Measurements from ENCODE around the gene ARAP3.

DNA sequence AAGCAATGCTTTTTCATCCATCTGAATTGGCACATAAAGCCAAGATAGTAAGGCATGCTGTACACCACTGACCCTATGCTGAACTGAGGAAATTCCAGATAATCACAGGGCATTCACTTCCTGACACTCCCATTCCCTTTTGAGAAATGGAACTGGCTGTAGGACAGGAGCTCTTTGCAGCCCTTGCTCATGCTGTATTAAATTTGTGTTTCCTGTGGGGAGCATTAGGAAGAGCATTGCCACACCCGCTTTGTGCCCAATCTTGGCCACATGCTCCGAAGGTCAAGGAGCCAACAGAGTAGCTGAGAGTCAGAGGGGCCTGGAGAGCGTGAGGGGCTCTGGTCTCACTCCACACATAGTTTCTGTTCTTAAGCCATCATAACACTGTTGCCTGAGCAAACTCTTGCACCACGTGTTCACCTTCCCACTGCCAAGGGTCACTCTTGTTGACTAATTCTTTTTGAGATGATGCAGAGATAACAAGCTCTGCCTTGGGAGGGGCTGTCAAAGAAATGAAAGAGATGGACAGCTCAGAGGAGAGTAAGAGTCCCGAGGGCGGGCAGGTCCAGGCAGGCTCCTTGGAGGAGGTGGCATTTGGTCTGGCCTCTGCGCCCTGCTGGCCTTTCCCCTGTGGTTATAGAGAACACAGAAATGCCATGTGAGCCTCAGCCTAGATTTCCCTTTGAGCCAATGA lies 31.7 kb upstream of the ARAP3 start:
- no peak for TF ChIP-seq POLR2A (IDR thresholded peaks at IDR 0.05; ENCODE audit: low read depth, low read length)
- TF ChIP-seq POLR2AphosphoS5 (IDR thresholded peaks at IDR 0.05; ENCODE audit: low read depth, low read length): no peak
- TF ChIP-seq TAF1 (IDR thresholded peaks at IDR 0.05; ENCODE audit: low read depth, low read length): no peak
